ENCODE results near the gene FMN1. TPM values are rescaled to one million over a fixed set of nuclear protein-coding genes. Genes with fewer than 3 reads are reported as not detected.

Gene FMN1
- total and polyA plus RNA-seq, 2 of the 13 experiments (the other 11 are each of a cell fraction or from before 2014, with no cell fraction given) = 0.20 to 0.60 TPM

DNA sequence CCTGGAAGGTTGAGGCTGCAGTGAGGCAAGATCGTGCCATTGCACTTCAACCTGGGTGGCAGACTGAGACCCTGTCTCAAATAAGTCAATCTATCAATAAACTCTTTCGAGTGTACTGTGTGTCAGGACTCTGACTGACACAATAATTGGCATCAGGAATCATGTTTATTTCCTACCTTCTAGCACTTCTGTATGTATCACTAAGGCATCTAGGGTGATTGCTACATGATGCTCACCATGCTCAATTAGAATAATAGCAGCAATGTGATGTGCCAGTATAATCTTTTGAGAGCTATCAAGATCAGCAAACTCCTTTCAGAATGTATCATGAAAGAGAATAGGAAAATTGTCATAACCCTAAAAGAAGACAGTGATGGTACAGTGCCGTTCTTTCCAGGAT lies 95.3 kb downstream of the FMN1 start:
- Histone ChIP-seq H3K4me1 (ENCODE audit: insufficient read depth, low read length) (no peaks in the 10 kb centered on the region), H3K36me3 (replicated peaks in 1 of 2; ENCODE audit: control insufficient read depth in 1 of 2, insufficient read depth in 2 of 2, low read length in 2 of 2) (no peaks in the 10 kb centered on the region), H2AFZ (ENCODE audit: low read length) (no peak overlapping the region), H3K9ac (ENCODE audit: insufficient read depth, low read depth, low read length) (no peak overlapping the region), H4K20me1 (ENCODE audit: insufficient read depth, low read length) (no peaks in the 10 kb centered on the region), H3K4me3 (replicated peaks in 1 of 3; ENCODE audit: insufficient read depth in 1 of 3, low read depth in 2 of 3, low read length in 3 of 3) (no peak overlapping the region), H3K9me3 (ENCODE audit: low read length) (no peaks in the 10 kb centered on the region), H3K79me2 (ENCODE audit: insufficient read depth, low read length) (no peaks in the 10 kb centered on the region), H3K27ac (ENCODE audit: extremely low read length, insufficient read depth, low read length) (no peak overlapping the region), H3K27me3 (ENCODE audit: control insufficient read depth in 1 of 2, insufficient read depth in 2 of 2, low read length in 2 of 2) (no peaks in the 10 kb centered on the region; a peak in 1 of 5 replicates), H3K4me2 (ENCODE audit: low read depth, low read length) (no peak overlapping the region)
- DNase-seq (ENCODE audit: low spot score) (no peak), ATAC-seq (no peak), FAIRE-seq (no peak)
- BruUV-seq (replicated peaks) = no TSS peak
- intact Hi-C loops (cut with micrococcal nuclease; ENCODE audit: unreplicated experiment) = loop anchor here (10.0 kb wide), 1 partner anchor 1644 kb away; no protein-coding TSS in a partner anchor
- TF ChIP-seq MZF1 (CRISPR knock-in tag; IDR thresholded peaks at IDR 0.05; ENCODE audit: borderline replicate concordance) = no peak
- TF ChIP-seq, protein P1, sequence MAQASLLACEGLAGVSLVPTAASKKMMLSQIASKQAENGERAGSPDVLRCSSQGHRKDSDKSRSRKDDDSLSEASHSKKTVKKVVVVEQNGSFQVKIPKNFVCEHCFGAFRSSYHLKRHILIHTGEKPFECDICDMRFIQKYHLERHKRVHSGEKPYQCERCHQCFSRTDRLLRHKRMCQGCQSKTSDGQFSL (CRISPR knock-in tag; IDR thresholded peaks at IDR 0.05) = no peak
- TF ChIP-seq ZNF564 (CRISPR knock-in tag; IDR thresholded peaks at IDR 0.05) = no peak
- TF ChIP-seq, protein P2, sequence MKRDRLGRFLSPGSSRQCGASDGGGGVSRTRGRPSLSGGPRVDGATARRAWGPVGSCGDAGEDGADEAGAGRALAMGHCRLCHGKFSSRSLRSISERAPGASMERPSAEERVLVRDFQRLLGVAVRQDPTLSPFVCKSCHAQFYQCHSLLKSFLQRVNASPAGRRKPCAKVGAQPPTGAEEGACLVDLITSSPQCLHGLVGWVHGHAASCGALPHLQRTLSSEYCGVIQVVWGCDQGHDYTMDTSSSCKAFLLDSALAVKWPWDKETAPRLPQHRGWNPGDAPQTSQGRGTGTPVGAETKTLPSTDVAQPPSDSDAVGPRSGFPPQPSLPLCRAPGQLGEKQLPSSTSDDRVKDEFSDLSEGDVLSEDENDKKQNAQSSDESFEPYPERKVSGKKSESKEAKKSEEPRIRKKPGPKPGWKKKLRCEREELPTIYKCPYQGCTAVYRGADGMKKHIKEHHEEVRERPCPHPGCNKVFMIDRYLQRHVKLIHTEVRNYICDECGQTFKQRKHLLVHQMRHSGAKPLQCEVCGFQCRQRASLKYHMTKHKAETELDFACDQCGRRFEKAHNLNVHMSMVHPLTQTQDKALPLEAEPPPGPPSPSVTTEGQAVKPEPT (CRISPR knock-in tag; IDR thresholded peaks at IDR 0.05; ENCODE audit: low read depth) = no peak
- no peak for TF ChIP-seq SOX13 (IDR thresholded peaks at IDR 0.05)
- TF ChIP-seq SOX13 (CRISPR knock-in tag; conservative IDR thresholded peaks at IDR 0.05 in 1 of 2, IDR thresholded peaks at IDR 0.05 in 1 of 2) = no peak
- TF ChIP-seq FOXK1 (CRISPR knock-in tag; IDR thresholded peaks at IDR 0.05; ENCODE audit: borderline replicate concordance, low read depth) = no peak
- no peak for TF ChIP-seq ZNF30 (CRISPR knock-in tag; IDR thresholded peaks at IDR 0.05)
- no peak for TF ChIP-seq ZNF430 (CRISPR knock-in tag; IDR thresholded peaks at IDR 0.05)
- TF ChIP-seq STAT5B (CRISPR knock-in tag; IDR thresholded peaks at IDR 0.05) = no peak
- TF ChIP-seq, protein P3, sequence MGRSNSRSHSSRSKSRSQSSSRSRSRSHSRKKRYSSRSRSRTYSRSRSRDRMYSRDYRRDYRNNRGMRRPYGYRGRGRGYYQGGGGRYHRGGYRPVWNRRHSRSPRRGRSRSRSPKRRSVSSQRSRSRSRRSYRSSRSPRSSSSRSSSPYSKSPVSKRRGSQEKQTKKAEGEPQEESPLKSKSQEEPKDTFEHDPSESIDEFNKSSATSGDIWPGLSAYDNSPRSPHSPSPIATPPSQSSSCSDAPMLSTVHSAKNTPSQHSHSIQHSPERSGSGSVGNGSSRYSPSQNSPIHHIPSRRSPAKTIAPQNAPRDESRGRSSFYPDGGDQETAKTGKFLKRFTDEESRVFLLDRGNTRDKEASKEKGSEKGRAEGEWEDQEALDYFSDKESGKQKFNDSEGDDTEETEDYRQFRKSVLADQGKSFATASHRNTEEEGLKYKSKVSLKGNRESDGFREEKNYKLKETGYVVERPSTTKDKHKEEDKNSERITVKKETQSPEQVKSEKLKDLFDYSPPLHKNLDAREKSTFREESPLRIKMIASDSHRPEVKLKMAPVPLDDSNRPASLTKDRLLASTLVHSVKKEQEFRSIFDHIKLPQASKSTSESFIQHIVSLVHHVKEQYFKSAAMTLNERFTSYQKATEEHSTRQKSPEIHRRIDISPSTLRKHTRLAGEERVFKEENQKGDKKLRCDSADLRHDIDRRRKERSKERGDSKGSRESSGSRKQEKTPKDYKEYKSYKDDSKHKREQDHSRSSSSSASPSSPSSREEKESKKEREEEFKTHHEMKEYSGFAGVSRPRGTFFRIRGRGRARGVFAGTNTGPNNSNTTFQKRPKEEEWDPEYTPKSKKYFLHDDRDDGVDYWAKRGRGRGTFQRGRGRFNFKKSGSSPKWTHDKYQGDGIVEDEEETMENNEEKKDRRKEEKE (IDR thresholded peaks at IDR 0.05) = no peak
- in situ Hi-C loops (cut with HindIII; ENCODE audit: extremely low pct_ligation_motif_present, low pct_unique_long_range_greater_than_20kb) = no loop called here
- 24% methylated on average over 3 of the region's 3 CpGs for WGBS (ENCODE audit: low lambda C conversion rate)
- ChIA-PET CTCF (ENCODE audit: low intra/inter-chr PET ratio, low total read pairs) (no interaction called here), POLR2A (no interaction called here)

Data from HepG2 (cell line).